Esophagus mucosa (tissue), 1 donor: Measurements from ENCODE around the gene SLC51A. TPM values are rescaled to one million over a fixed set of nuclear protein-coding genes. Genes with fewer than 3 reads are reported as not detected.
"Not testable (repeated sequence)": the region's sequence is repeated elsewhere in the genome, so short reads cannot be mapped to it uniquely, and the experiment has no call there.

ENCODE experiments used
- ATAC-seq: fragments of 200-7000 bp; cut with Tn5 transposase; one replicate; pipeline ENCODE4 v1.9.1; 2020
- total RNA-seq: library from RNA; stranded (reverse); gene quantifications from one replicate; pipeline ENCODE4 v1.2.4, GENCODE V29; 2023
- donor health status: DM: yes; HTN: yes; CAD: no.

SLC51A gene
- not detected for total RNA-seq

DNA sequence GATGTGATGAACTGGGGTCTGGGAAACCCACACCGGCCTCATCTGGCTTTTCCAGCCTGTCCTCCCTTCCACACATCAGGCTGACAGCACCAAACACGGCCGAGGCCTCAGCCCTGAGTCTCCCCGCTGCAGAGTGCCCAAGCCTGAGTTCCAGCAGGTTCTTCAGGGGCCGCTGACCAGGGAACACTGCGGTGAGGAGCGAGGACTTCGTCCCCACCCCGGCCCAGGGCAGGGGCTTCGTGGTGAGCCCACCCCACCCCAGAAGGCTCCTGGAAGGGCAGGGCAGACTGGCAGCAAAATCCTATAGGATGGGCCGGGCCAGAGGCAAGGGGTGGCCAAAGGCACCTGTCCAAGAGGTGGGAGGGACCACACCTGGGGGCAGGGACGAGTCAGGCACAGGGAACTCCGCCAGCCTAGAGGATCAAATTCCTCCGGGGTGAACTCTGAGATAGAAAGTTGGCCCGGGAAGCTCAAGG, at the start of gene SLC51A:
TSS of gene SLC51A (plus strand) at position 446 of the 476 bp plus-strand sequence. CDS start 179 bp downstream, outside the sequence.
- ATAC-seq: peak; percentile 27

DNA sequence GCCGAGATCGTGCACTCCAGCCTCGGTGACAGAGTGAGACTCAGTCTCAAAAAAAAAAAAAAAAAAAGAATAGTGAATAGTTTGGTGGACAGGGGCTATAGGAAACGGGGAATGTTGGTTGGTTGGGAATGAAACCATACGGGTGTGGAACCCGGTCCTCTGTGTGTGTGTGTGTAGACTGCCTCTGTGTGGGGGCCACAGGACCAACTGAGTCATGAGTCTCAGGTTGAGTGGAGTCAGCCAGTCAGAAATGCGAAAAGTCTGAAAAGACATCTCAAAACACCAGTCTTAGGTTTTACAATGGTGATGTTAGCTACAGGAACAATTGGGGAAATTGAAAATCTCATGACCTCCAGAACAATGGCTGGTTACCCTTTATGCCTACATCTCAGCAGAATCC, 49.6 kb upstream of the SLC51A start:
- no peak for ATAC-seq

DNA sequence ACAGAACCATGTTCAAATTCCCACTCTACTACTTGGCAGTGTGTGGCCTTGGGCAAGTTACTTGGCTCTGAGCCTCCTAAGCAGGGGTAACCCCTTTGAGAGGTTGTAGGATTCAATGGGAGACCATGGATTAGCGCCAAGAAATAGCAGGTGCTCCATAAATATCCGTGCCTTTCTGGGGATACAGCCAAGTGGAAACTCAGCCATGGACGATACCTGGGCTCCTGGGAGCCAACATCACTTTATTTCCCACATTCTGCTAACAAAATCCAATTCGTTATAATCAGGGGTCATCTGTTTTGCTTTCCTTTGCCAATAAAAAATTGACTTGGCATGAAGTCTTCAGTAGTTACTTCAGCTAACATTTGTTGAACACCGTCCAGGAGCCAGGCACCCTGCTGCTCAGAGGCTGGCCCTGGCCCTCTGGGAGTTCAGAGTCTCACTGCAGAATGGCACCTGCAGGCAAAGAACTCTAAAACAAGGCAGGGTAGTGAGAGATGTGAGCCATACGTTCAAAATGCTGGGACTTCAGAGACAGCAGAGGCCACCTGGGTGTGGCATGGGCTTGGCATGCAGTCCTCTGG, 47.4 kb upstream of the SLC51A start:
- ATAC-seq: no peak

DNA sequence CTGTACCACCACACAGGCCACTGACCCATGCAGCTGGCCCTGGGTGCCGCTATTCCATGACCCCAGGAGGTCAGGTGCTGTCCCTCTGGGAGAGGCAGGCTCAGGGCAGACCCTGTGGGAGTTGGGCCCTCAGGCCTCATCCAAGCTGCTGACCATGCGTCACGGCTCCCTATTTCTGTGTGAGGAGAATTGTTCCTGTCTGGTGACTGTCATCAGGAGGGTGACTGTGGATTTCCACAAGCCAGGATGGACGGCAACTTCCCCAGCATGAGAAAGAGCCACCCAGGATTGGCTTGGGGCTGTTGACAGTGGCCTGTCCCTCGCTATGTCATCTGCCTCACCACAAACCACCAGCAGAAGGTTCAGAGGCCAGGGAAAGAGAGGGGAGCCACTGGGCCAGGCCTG, 46.5 kb upstream of the SLC51A start:
- peak; percentile 29 for ATAC-seq

DNA sequence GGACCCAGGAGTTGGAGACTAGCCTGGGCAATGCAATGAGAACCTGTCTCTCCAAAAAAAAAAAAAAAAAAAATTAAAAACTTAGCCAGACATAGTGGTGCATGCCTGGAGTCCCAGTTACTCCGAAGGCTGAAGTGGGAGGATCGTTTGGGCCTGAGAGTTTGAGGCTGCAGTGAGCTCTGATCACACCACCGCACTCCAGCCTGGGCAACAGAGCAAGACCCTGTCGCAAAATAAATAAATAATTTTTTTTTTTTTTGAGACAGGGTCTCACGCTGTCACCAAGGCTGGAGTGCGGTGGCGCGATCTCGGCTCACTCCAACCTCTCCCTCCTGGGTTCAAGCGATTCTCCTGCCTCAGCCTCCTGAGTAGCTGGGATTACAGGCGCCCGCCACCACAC, 46.0 kb upstream of the SLC51A start:
- ATAC-seq: not testable (repeated sequence)

DNA sequence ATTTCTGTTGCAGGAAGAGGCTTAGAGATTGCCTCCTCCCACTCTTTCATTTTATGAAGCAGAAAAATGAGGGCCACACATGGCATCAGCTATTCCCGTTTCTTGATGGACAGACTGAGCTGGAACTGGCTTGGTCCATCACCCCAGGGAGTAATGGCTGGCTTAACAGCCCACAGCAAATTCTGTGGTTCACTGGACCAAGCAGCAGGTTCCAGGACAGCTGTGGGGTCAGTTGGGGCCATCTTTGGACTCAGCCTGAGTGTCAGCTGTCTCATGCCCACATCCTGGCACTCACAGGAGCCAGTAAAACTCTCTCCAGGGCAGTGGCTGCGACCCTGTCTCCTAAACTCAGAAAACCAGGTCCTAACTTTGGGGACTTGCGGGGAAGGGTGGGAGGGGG, 41.7 kb upstream of the SLC51A start:
- ATAC-seq: no peak

DNA sequence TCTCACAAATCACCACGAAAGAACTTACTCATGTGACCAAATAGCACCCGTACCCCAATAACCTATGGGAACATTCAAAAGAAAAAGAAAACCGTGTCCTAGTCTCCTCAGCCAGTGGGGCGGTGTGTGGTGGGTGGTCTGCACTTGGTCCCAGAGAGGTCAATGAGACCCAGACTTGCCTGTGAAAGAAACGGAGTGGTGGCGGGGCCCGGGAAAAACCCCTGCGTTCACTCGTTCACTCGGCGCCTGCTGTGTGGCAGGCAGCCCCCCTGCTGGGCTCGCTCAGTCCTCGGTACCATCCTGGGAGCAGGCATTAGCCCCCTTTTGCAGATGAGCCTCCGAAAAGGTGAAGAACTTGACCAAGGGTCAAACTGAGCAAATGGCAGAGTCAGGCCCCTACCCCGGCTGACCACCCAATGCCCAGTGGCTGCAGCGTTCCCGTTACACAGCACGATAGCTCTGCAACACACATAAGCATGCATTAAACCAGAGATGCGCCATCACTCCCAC, 41.2 kb upstream of the SLC51A start:
- ATAC-seq: no peak

DNA sequence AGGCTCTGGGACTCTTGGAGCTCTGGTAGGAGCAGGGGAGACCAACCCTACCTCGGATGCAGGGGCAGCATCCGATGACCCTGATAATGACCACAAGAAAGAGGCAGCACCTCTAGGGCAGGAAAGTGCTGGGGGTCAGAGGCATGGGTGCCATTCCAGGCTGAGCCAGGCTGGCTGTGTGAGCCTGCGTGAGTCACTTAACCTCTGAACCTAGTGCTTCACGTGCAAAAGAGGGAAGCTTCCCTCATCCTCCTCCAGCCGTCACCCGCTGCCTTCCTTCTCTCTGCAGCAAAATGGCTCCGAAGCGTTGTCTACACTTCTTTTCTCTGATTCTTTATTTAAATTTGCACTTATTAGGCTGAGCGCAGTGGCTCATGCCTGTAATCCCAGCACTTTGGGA, 40.6 kb upstream of the SLC51A start:
- ATAC-seq: no peak

DNA sequence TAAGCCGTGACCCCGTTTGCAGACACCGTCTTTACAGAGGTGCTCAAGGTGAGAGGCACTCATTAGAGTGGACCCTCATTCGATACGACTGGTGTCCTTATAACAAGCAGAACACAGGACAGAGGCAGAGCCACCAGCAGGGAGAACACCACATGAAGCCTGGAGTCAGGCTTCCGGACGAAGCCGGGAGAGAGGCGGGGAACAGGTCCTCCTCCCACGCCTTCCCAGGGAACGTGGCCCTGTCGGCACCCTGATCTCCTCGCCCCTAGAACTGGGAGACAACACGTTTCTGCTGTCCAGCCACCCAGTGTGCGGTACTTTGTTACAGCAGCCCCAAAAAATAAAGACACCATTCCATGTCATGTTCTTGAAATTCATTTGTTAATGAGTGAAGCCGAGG, 38.8 kb upstream of the SLC51A start:
- ATAC-seq: no peak

DNA sequence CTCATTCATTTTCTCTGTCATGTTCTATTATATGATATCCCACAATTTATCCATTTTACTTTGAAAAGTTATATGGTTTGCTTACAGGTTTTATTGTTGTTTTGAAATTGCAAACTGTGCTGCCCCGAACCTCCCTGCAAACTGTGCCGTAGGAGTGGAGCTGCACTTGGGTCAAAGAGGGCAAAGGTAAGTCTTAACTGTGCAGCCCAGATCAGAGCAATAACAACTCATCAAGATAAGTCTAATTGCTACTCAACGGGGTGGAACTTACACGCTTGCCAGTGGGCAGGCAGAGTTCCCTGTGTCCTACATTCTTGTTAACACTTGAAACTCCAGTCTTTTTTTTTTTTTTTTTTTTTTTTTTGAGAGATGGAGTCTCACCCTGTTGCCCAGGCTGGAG, 38.4 kb upstream of the SLC51A start:
- ATAC-seq: no peak

DNA sequence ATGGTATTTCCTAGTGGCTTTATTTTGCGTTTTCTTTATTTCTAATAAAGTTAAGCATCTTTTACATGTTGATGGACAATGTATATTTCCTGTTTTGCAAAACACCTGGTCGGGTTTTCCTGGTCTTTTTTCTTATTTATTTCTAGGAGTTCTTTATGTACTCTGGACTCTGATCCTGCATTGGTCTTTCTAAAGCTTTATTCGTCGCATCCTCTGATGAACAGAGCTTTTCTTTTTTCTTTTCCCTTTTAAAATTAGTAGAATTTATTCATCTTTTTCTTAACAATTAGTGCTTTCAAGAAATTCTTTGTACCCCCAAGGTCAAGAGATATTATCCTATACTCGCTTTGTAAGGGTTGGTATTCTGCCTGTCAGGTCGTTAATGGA, 37.3 kb upstream of the SLC51A start:
- no peak for ATAC-seq

DNA sequence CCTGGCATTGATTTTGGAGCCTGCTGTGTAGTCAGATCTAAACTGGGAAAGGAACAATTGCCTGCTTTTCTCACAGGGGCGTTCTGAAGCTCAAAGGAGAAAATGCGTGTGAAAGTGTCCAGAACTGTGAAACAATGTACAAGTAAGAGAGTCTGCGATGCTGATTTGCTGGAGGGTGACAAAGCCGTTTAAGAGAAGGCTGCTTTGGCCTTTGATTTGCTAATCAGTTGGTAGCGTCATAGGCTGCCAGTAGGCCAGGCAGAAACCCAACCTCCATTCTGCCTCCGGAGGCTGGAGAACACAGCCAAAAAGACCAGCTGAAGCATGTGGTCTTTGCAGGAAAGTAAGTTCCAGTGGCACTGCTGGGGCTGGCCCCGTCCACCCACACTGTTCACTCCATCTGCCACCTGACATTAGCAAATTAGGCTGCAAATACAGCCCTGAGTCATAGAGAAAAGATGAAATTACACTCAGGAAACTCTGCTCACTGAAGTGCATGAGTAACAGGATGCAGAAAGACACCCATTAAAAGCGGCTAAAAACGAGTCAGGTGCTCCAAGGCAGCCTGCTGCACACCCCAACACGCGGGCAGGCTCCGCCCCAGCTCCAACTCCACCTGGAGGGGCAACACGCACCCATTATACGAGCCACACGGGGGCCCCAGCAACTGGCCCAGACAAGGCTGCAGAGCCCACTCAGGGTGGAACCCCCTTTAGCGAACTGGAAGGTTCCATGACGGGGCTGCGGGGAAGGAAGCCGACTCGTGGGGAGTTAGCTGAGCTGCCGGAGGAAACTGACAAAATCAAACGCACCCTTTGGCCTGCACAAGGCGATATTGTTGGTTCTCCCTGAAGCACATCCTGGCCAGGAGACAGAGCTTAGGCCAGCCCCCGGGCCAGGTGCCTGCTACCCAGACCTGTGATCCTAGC, 36.7 kb upstream of the SLC51A start:
- ATAC-seq: peak; percentile 81

DNA sequence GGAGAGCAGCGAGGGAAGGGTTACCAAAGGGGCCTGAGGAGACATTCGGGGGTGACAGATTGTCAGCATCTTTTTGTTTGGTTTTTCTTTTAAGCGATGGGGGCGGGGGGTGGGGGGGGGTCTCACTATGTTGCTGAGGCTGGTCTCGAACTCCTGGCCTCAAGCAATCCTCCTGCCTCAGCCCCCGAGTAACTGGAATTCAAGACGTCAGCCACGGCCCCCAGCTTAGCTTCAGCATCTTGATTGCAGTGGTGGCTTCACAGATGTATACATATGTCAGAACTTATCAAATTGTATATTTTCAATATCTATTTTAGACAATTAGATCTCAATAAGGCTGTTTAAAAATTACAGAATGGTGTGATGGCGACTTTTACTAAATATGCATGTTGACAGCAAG, 36.0 kb upstream of the SLC51A start:
- no peak for ATAC-seq

DNA sequence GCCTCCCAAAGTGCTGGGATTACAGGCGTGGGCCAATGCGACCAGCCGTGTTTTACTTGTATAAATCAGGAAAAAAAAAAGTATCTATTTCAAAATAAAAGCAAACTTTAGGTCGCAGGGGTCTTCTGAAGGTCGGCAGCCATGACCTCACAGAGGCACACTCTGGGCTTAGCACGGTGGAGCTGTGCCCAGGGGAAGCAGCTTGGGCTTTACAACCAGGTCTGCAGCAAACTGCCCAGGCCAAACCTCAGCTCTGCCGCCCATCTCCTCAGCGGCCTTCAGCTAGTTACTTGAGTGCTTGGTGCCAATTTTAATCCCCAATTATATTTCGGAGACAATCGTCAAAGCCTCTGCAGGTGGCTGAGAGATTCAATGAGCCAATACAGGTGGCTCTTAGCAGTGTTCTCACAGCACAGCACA, 35.2 kb upstream of the SLC51A start:
- no peak for ATAC-seq

DNA sequence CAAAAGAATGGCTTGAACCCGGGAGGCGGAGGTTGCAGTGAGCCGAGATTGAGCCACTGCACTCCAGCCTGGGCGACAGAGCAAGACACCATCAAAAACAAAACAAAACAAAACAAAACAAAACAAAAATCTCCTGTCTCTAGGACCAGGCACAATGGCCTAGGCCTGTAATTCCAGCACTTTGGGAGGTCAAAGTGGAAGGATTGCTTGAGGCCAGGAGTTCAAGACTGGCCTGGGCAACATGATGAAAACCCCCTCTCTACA, 32.2 kb upstream of the SLC51A start:
- ATAC-seq: not testable (repeated sequence)

DNA sequence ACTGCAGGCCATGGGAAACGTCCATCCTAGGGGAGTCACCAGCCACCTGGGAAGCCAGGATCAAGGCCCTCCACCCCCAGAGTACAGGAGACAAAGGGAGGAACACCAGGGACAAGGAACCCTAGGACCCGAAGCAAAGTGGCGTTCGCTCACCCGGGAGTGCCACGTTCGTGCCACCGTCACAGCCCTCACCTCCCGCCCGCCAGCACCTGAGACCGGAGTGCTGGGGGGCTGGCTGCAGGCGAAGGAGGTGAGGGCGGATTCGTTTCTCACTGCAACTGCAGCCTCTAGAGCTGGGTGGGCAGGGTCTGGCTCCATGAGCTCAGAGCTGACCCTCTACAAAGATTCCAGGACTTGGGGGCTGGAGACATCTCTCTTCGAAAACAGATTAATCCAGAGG, 31.5 kb upstream of the SLC51A start:
- no peak for ATAC-seq

DNA sequence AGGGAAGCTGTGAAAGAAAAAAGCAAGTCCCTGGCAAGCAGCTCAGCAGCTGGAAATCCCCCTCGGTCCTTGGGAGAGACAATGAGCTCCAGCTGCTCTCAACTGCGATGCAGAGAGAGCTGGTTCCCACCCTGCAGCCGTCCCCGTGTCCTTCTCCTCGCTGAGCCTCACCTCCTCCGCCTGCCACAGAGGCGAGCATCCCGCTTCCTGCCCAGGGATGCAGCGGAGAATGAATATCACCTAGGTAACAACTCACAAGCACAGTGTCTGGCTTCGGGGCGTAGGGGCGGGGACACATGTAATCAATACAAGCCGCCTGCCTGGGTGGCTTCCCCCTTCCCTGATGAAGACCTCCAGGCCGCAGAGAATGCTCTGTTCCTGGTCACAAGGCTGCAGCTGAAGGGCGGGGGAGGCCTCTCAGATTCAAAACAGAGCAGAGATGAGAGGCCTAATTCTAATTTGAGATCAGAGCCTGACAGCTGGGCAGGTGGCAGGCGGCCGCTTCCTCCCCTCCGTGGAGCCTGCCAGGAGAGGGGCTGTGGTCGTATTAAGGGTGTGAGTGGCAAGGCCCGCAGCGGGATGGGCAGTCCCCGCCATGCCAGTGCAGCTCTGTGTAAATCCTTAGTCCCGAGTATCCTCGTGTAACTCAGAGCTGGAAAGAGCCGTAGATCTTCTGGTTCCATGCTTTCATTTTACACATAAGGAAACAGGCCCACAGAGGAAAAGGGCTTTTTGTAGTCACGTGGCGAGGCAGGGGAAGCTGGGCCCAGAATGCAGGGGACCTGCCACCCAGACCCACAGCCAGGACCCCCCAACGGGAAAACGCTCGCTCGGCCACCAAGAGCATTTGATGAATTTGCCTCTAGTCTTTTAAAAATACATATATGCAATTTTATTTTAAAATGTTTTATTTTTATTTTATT, 29.4 kb upstream of the SLC51A start:
- ATAC-seq: no peak

DNA sequence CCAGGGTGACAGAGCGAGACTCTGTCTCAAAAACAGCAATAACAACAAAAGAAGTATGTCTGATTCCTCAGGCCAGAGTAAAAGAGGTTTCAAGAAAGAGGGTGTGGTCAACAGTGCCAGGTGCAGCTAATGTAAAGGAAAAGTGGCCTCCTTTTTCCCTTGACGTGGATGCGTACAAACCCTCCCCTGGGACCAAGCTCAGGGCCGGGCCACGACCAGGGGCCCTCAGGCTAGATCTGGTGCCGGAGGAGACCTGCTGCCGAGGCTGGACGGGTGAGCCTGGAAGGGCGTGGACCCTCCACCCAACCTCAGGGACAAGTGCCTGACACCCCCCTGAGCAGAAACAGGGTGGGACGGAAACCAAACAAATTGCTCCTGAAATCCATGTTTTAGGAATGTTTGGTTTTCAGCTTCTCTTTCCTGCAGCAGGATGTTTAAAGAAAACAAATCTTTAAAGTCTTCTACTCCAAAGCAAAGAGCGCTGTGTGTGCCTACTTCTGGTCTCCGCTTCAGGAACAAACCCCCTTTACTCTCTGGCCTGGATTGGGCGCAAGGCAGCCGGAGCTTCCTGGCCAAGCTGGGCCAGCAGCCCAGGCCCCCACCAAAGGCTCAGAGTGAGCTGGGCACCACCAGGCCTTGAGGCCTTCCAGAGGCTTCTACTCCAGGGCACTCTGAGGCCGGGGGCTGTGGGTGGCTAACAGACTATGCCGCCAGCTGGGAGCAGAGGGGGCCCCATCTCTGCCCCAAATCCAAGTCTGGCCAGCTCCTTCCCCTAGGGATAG, 26.6 kb upstream of the SLC51A start:
- no peak for ATAC-seq

DNA sequence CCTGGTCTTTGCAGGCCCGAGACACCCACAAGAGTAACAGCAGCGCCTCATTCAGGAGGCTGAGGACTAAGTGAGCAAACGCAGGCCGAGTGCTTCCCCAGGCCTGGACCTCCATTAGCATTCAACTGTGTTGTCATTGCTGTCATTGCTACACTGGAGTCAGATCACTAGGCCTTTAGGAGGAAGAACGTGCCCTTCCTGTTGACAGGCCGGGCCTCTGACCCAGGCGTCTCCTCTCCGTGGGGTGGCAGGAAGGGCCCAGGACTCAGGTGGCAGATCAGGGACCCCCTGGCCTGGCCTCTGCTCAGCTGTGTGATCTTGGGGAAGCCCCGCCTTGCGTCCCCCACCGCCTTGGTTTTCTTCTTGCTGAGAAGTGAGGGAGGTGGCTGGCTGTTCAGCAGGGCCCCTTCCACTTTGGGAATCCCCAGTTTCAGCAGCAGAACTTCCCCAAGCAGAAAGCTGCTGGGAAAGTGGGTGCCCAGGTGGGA, 24.3 kb upstream of the SLC51A start:
- ATAC-seq: peak; percentile 11

DNA sequence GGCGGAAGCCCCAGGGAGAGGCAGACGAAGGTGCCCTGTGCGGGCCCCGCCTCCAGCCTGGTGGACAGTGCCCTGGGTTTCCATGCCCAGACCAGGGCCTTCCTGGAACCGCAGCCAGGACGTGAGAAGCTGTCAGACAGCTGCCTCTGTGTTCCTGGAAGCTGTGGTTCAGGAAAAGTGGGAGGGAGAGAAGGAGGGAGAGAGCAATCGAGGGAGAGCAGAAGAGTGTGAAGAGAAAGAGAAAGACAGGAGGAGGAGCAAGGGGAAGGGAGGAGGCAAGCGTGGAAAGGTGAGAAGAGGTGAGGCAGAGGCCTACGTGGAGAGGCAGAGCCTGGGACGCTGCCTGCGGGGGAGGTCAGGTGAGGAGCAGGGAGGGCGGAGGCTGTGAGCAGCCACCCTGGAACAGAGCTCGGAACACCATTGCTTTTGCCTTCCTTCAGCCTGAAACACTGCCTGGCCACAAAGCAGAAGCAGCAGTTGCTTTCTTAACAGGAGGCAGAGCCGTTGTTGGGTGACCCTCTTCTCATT, 23.7 kb upstream of the SLC51A start:
- ATAC-seq: peak; percentile 40

DNA sequence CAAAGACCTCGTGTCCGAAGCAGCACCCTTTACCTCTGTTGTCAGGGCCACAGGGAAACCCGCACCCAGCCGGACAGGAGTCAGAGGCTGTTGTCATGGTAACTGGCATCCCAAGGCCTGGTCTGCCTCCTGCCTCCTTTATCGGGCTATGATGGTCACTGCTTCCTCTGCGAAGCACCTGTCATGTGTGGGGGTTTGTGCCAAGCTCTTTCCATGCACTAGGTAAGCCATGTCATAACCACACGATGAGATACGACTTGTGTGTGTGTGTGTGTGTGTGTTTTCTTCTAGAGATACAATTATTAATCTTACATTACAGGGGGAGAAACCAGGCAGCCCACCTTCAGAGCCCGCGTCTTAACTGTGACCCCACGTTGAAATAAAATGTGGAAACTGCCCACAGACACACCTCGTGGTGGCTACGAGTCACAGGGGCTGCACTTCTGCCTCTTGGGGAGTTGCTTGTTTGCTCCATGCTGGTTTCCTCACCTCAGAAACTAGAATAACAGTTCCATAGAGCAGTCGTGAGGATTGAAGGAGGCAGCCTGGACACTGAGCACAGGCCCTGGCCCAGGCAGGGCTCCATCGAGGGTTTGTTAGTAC, 23.1 kb upstream of the SLC51A start:
- no peak for ATAC-seq
